ENCODE measurements around the gene NDFIP1.

NDFIP1 gene

DNA sequence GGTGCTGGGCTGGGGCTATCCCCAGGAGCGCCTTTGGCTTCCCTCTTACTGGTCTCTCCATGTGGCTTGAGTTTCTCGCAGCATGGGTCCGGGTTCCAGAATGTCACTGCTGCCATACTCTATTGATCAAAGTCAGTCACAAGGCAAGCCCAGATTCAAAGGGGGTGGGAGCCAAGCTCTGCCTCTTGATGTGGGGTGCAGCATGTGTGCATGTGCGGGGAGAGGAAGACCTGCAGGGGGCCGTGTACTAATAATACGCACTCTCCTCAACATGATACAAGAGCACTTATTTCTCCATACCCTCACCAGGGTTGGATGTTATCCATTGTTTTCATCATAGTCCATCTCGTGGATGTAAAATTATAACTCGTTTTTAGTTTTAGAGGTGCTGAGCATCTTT, 81.2 kb downstream of the NDFIP1 start:
- no peak for DNase-seq (ENCODE audit: low spot score)

DNA sequence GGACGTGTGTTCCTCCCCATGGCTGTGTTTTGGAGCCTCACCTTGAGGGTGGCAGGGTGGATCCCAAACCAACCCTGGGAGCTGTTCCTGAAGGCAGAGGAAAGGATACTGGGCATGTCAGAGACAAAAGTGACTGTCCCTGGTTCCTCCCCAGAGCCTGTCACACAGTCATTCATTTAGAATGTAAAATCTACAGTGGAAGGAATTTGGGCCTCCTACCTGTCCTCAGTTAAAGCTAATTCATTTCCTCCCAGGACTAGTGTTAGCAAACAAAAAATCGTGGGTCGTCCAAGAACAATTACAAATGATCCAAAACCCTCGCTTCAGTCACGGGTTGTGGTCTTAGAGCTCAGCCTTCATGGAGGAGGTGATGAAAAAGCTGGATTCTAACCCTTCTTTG, 83.2 kb downstream of the NDFIP1 start:
- DNase-seq (ENCODE audit: low spot score): no peak

DNA sequence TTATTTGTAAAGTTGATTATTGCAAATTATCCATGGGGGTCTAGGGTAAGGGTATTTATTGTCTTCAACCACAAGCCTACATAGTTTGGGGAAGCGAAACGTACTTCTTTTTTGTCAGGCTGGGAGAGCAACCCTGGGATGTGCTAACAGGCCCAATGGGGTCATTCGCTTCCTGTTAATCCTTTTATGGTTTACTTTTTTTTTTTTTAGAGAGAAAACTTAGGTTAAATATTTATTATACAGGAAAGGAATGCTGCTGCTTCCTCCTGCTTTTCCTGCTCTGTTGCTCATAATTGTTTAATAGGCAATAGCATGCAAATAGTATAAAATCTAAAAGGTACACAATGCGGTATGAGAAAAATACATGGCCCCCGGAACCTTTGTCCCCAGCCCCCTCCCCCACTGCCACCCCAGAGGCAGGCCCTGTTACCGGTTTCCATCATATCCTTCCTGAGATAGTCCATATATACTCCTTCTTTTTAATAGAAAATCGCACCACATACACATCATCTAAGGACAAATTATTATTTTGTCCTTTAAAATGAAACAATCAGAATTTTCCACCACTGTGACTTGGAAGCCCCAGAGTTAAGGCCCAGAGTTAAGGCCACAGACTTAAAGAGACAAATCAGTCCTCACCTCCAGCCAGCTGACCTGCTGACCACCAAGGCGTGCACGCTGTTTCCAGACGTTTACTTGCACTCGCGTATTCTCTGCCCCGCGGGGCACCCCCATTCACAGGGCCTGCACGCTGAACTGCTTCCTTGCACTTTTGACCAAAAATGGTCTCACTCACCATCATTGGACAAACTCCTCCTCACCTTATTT, 83.9 kb downstream of the NDFIP1 start:
- DNase-seq (ENCODE audit: low spot score): no peak

DNA sequence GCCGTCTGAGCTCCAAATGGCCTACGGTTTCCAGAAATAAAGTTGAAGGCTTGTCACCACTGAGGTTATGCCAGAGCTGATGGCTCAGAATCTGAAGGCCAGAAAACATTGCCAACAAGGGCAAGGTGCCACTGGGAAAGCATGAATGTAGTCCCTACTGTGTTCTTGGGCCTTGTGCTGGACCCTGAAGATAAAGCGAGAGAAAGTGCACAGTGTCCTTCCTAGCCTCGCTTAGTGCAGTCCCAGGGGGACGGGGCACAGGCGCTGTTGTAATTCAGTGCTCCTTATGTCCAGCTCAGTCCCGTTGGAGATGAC, 84.5 kb downstream of the NDFIP1 start:
- no peak for DNase-seq (ENCODE audit: low spot score)

- no peak for DNase-seq (ENCODE audit: low spot score)
Measured at GRCh38 chr5:142197098-142197497, 88.5 kb downstream of the NDFIP1 start.

GRCh38 chr5:142197781-142198180, 89.2 kb downstream of the NDFIP1 start:
- no peak for DNase-seq (ENCODE audit: low spot score)

GRCh38 chr5:142199388-142199787, 90.8 kb downstream of the NDFIP1 start:
- no peak for DNase-seq (ENCODE audit: low spot score)

- DNase-seq (ENCODE audit: low spot score): no peak
Measured at GRCh38 chr5:142200387-142200786, 91.8 kb downstream of the NDFIP1 start.

GRCh38 chr5:142201471-142201887, 92.9 kb downstream of the NDFIP1 start:
- DNase-seq (ENCODE audit: low spot score): no peak

DNA sequence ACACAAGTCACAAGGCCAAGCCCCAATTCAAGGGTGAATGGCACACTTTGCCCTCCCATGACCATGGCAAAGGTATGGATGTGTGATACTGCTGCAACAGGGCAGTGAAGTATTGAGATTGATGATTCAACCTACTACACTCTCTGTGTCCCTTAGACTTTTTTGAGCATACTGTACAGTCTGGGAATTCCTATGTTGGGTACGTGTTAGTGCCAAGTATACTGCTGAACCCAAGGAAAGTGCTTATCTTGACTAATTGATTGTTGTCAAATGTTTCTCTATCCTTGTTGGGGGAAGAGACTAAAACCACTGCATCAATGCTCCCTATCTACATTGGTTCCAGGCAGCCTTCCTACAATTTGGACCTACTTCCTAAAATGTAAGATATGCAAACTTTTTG, 93.7 kb downstream of the NDFIP1 start:
- no peak for DNase-seq (ENCODE audit: low spot score)
